HG03460 (cell line): ENCODE results near the gene TMPRSS13.
"Not testable (repeated sequence)": the region's sequence is repeated elsewhere in the genome, so short reads cannot be mapped to it uniquely, and the experiment has no call there.

Source experiments
- ATAC-seq: cut with Tn5 transposase; IDR thresholded peaks from one replicate; pipeline ENCODE4 v1.9.1; 2021; ENCODE audit not compliant: unreplicated experiment

TMPRSS13 gene

DNA sequence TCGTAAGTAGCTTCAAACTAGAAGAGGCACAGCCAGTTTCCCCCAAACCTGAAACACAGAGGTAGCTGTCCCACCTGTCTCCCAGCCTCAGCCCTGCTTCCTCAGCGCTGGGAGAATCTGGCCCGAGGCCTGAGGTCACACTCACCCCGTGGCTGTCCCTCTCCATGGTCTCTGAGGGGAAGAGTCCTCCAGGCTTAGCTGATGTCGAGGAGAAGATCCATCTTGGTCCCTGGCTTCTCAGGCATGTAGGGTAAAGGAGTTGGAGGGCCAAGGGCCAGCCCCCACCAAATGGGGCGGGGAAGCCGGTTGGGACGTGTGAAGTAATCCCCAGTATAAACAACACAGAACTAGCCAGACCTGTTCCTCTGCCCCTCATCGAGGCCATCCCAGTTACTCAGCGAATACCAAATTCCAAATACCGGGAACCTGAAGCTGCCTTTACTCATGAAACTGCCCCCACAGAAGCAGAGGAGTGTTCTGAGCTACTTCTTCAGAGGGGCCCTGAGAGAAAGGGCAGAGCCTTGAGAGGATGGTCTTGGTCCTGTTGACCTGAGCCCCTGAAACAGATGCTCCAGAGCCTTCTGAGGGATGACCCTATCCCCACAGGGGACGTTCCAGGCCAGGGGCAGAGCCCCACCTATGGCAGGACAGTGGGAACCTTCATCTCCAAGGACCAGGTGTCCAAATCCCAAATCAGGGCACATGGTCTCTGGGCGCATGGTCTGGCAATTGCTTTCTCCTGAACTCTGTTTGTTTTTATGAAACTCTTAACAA, at the start of gene TMPRSS13:
TMPRSS13 (minus strand) TSS at position 261 of the 774 bp plus-strand sequence; CDS start at position 166, 95 bp downstream.
- no peak for ATAC-seq

- no peak for ATAC-seq
Measured at GRCh38 chr11:117978991-117979390, 49.8 kb upstream of the TMPRSS13 start.

DNA sequence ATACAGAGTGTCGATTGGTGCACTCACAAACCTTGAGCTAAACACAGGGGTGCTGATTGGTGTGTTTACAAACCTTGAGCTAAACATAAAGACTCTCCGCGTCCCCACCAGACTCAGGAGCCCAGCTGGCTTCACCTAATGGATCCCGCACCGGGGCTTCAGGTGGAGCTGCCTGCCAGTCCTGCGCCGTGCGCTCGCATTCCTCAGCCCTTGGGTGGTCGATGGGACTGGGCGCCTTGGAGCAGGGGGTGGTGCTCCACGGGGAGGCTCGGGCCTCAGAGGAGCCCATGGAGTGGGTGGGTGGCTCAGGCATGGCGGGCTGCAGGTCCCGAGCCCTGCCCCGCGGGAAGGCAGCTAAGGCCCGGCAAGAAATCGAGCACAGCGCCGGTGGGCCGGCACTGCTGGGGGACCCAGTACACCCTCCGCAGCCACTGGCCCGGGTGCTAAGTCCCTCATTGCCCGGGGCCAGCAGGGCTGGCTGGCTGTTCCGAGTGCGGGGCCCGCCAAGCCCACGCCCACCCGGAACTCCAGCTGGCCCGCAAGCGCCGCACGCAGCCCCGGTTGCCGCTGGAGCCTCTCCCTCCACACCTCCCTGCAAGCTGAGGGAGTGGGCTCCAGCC, 49.2 kb upstream of the TMPRSS13 start:
- not testable (repeated sequence) for ATAC-seq

DNA sequence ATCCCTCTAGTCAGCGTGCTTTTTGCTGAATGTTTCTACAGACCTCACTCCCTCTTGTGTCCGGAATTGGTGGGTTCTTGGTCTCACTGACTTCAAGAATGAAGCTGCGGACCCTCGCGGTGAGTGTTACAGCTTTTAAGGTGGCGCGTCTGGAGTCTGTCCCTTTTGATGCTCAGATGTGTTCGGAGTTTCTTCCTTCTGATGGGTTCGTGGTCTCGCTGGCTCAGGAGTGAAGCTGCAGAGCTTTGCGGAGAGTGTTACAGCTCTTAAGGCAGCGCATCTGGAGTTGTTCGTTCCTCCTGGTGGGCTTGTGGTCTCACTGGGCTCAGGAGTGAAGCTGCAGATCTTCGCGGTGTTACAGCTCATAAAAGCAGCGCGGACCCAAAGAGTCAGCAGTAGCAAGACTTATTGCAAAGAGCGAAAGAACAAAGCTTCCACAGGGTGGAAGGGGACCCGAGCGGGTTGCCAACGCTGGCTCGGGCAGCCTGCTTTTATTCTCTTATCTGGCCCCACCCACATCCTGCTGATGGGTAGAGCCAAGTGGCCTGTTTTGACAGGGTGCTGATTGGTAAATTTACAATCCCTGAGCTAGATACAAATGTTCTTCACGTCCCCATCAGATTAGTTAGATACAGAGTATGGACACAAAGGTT, 48.5 kb upstream of the TMPRSS13 start:
- ATAC-seq, result not testable (repeated sequence)

DNA sequence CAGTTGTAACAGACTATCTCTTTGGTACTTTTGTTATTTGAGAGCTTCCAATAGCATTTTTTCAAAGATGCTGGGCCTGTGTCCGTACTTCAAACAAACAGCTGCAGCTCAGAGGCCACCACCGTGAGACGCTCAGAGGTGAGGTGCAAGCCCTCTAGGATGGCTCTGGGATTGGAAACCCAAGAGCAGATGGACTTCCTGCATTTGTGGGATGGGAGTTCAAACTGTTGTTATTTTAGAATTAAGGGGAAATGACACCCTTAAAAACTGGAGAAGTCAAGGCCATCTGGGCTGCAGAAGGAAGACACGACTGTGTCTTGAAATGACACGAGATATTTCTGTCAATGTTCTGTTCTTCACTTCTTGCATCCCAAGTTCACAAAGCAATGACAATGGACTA, 47.8 kb upstream of the TMPRSS13 start:
- no peak for ATAC-seq

- ATAC-seq, result no peak
Measured at GRCh38 chr11:117976445-117976844, 47.2 kb upstream of the TMPRSS13 start.

DNA sequence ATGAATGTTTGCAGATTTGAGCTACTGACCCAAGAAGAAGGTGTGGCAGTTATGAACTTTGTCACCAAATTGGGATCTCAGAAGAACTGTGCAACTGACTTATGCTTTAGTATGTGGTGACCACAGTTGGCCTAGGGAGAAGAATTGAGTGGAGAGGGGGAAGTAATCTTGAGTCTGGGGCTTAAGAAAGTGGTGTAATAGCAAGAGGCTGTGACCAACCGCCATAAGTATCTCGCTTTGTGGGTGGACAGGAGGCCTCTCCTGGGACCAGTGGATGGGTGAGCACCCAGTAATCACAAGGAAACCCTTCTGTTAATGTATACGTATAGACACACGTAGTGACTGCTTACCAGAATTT, 44.3 kb upstream of the TMPRSS13 start:
- ATAC-seq, result no peak

DNA sequence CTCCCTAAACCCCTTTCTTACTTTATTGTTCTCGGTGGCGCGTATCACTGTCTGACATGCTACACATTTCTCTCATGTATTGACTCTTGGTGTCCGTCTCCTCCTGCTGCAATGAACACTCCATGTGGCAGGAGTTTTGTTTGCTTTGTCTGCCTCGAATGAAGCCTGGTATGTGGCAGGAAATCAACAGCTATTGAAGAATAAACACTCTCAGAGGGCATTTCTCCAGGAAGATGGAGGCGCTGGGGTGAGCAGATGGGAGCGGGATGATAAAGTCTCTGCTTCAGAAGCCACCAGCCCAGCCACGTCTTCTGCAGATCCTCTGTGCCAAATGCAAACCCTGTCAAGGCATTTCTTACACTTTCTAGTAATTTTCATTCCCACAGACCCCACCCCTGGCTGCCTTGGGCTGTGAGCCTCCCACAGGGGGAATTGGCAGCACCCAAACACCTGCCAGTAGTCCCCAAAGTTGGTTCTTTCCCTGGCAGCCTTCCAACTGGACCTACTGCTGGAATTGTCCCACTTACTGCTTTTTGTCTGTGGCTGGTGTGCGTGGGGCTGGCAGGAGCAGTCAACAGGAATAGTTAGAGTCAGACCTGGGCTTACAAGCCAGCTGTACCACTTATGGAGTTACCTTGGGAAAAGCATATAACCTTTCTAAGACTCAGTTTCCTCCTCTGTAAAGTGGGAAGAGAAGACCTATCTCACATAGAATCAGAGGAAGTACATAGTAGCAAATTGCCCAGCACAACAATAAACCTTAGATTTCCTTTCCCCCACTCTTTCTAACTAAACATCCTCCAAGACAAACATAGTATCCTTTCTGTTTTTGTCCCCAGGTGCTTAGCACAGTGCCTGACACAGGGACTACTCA, 43.7 kb upstream of the TMPRSS13 start:
- ATAC-seq, result no peak

- ATAC-seq, result no peak
Measured at GRCh38 chr11:117972044-117972443, 42.8 kb upstream of the TMPRSS13 start.

GRCh38 chr11:117970400-117971024, 41.3 kb upstream of the TMPRSS13 start:
- ATAC-seq, result no peak

- ATAC-seq, result no peak
Measured at GRCh38 chr11:117969160-117969991, 40.2 kb upstream of the TMPRSS13 start.

GRCh38 chr11:117966908-117967307, 37.7 kb upstream of the TMPRSS13 start:
- ATAC-seq, result no peak

DNA sequence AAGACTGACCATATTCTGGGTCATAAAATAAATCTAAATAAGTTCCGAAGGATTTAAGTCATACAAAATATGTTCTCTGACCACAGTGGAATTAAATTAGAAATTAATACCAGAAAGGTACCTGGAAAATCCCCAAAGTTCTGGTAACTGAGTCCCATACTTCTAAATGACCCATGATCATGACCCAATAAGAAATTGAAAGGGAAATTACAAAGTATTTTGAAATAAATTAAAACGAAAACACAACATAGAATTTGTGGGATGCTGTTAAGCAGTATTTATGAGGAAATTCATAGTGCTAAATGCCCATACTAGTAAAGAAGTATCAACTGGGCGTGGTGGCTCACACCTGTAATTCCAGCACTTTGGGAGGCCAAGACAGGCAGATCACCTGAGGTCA, 33.6 kb upstream of the TMPRSS13 start:
- ATAC-seq, result no peak

DNA sequence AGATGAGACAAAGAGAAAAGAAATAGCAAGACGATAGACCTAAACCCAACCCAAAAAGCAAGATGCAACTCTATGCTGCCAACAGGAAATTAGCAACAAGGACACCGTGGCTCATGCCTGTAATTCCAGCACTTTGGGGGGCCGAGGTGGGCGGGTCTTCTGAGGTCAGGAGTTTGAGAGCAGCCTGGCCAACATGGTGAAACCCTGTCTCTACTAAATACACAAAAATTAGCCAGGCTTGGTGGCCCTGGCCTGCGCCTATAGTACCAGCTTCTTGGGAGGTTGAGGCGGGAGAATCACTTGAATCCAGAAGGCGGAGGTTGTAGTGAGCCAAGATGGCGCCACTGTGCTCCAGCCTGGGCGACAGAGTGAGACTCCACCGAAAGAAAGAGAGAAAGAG, 32.7 kb upstream of the TMPRSS13 start:
- no peak for ATAC-seq

DNA sequence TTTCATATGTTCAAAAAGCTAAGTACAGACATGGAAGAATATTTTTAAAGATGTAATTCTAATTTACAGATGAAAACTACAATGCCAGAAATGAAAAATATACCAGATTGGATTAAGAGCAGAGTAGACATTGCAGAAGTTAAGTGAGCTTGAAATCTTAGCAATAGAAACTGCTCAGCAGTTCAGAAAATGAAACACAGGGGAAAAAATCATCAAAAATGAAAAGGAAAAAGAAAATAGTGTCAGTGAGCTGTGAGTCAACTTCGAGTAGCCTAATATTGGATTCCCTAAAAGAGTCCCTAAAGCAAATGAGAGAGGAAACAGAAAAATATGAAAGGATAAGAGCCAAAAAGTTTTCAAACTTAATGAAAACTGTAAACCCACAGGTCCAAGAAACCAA, 31.2 kb upstream of the TMPRSS13 start:
- ATAC-seq, result no peak

DNA sequence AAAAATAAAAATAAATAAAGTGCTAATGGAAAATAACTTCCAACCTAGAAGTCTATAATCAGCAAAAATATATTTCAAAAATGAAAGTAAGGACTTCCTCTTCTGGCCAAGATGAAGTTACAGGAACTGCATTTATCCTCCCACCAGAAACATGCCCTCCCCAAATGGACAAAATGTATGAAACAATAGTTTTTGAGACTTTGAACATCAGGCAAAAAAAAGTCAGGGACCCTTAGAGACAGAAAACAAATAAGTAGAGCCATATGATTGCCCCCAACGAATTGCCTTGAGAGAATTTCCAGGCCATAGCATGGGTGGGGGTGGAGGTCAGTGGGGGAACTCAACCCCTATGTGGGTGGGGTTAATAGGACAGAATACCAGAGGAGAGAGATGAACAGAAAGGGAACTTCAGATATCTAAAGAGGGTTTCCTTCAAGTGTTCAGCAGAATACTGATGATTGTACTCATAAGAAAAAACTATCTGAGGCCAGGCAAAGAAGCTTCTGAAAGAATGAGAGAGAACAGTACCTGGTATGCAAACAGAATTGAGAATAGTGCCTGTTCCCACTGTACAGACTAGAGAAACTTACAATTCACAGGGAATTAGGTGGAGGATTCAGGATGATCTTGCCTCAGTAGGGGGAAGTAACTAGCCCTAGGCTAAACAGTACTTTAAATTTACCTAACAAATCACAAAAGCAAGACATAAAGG, 30.4 kb upstream of the TMPRSS13 start:
- no peak for ATAC-seq

GRCh38 chr11:117958949-117959348, 29.7 kb upstream of the TMPRSS13 start:
- ATAC-seq, result no peak

DNA sequence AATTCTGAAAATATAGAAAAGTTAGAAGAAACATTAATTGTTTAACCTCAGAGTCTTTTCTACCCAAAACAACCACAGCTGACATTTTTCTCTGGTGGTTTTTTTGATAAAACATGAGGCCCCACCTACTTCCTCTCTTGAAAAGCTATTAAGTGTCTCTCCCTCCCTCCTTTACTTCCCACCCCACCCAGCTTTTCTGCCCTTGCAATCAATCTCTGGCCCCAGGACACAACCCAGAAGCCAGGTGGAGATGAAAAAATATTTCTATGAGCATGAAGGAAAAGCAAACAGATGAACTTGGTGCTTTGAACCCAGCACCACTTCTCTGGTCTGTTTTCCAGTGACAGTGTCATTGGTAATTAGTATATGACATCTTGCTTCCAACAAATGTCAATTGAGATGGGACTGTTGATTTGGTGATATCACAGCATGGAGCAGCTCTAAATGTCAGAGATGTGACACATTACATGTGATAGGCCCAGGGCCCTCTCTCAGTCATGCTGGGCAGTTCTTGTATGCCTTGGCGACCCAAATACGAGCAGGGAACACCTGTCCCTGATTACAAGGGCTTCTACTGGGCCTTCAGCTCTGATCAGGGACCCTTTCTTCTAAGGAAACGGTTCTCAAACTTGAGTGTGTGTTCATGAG, 23.9 kb upstream of the TMPRSS13 start:
- no peak for ATAC-seq
